Right renal cortex interstitium (tissue), 3 donors: ENCODE results near the gene GJB5. TPM values are rescaled to one million over a fixed set of nuclear protein-coding genes. Genes with fewer than 3 reads are reported as not detected.
"Not testable (repeated sequence)": the region's sequence is repeated elsewhere in the genome, so short reads cannot be mapped to it uniquely, and the experiment has no call there.

Experiments used
- DNase-seq, 3 donors: peaks; one replicate each; pipeline ENCODE4 v3.0.0-alpha.2; 2013; ENCODE audit warnings: low read depth in 3 of 3, low spot score in 2 of 3
- polyA plus RNA-seq, 3 donors: library from polyadenylated mRNA; unstranded; fragments of 120-200 nt; gene quantifications; one replicate each; pipeline ENCODE4 v1.2.1, GENCODE V29; 2013; ENCODE audit not compliant: insufficient read length in 3 of 3

Gene GJB5
- under 1 TPM; 0.24 to 0.38 (median 0.24) TPM for polyA plus RNA-seq

GRCh38 chr1:34754964-34755637 is at the start of gene GJB5:
TSS of gene GJB5 (plus strand) at chr1:34755047. CDS start at chr1:34757331, 2,284 bp downstream.
- no peak for DNase-seq

- no peak for DNase-seq
Measured at GRCh38 chr1:34705077-34705476, 49.8 kb upstream of the GJB5 start.

- no peak for DNase-seq
Measured at GRCh38 chr1:34708106-34708505, 46.7 kb upstream of the GJB5 start.

GRCh38 chr1:34709547-34709946 is 45.3 kb upstream of the GJB5 start:
- DNase-seq, result no peak

DNA sequence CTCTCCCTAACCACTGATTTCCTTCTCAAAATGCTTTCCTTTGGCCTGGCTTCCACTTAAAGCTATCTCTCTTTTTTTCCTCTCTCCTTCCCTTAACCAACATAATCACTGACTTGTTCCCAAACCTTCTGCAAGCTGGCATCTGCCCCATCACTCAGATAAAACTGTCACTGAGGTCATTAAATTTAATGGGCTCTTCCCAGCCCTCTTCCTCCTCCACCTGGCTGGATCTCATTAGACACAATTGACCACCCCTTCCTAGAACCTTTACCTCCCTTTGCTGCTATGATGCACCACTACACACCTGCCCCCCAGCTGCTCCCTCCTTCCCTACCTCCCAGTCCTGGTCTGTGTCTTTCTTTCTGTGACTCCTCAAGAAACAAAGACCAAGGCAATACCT is 44.0 kb upstream of the GJB5 start:
- peak in 1 of 3 donors; percentile 29 for DNase-seq

GRCh38 chr1:34711485-34711884 is 43.4 kb upstream of the GJB5 start:
- DNase-seq, result no peak

- no peak for DNase-seq
Measured at GRCh38 chr1:34712007-34712688, 42.7 kb upstream of the GJB5 start.

DNA sequence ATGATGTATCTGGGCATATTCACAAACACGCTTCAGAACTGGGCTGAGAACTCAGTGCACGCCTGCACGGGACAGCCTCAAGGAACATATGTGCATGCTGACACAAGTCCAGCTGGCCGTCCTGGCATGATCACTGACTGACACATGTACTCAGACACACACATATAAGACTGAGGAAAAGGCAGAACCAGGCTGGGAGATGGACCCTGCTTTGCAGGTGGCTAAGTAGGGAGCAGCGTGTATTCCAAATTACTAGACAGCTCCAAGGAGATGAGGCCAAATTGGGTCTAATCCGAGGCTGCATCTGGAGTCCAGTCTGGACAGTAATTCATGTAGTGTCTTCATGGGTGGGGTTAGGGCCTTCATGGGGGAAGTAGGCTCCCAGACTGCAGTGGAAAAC is 41.4 kb upstream of the GJB5 start:
- no peak for DNase-seq

DNA sequence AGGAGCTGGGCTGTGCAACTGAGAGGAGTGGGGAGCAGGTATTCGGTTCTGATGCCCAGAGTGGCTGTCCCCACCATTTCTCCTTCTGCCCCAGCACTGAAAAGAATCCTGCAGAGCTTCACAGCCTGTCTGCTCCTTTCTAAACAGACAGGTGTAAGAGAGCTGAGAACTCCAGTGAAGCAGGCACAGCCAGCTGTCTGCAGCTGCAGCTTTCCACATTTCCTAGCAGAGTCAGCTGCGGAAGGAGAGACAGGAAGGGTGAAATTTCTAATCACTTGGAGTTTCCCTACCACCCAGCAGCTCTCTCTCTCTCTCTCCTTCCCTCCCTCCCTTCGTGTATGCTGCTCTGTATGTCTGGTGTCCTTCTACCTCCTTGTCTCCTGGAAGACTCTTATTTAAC is 40.5 kb upstream of the GJB5 start:
- no peak for DNase-seq

DNA sequence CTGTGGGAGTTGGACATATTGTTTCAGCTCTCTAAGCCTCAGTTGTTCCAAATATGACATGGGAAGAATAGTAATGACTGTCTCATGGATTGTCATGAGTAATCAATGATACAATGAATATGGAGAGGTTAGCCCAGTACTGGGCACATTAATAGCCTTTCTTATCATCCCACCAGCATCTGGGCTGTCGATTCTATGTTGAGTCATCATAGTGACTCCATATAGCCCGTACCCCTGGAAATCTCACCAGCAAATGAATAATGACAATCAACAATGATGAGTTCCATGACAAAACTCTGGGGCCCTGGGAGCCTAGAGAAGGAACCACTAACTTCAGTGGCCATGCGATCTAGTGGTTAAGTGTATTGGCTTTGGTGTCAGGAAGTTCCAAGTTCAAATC is 39.7 kb upstream of the GJB5 start:
- DNase-seq, result no peak

- DNase-seq, result no peak
Measured at GRCh38 chr1:34721241-34721640, 33.6 kb upstream of the GJB5 start.

DNA sequence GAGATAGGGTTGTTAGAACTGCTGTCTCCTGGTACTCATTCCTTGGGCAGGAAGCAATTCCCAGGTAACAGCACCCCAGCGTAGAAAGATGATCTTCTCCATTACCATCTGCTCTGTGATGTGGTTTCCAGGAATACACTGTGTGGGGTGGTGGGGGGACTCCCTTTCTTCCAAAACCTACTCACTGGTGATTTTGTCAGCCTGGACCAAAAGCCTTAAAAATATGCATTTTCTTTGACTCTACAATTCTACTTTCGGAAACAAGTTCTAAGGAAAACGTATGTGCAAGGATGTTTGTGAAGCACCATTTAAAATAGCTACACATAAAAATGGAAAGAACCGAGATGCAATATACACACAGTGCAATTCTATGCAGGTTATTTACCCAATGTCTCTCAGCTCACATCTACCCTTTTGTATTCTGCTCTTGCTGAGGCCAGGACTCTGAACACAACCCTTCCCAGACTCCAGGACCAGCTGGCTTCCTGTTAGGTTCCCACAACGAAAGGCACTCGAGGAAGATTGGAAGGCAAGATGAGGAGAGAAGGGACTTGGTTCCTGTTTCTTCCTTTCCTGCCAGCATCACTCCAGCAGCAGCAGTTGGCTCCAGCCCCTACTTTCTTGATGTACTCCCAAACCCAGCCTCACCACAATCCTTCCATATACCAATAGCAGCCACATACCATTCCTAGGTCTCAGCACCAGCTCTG is 33.0 kb upstream of the GJB5 start:
- DNase-seq, result no peak

GRCh38 chr1:34726861-34727260 is 28.0 kb upstream of the GJB5 start:
- no peak for DNase-seq

DNA sequence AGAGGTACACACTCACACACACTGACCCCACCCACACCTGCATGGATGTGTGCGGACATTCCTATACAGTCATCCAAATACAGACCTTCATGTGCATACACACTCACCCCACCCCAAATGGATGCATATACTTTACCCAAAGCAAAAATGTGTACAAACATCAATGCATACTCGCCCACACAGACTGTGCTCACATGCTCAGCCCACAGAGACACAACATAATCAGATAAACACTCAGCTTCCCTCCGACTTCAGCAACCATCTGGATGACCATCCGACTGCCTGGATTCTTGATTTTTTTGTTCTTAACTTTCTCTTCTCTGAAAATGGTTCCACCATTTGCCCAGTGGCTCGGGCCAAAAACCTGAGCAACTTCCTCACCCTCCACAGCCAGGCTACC is 24.4 kb upstream of the GJB5 start:
- no peak for DNase-seq

DNA sequence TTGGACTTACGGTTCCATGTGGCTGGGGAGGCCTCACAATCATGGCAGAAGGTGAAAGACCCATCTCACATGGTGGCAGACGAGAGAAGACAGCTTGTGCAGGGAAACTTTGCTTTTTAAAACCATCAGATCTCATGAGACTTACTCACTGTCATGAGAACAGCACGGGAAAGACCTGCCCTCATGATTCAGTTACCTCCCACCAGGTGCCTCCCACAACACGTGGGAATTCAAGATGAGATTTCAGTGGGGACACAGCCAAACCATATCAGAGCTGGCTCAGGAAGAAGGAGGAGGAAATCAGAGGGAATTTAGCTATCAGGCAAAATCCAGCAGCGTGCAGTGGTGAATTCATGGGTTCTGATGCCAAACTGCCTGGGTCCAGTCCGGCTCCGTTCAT is 22.0 kb upstream of the GJB5 start:
- not testable (repeated sequence) for DNase-seq

DNA sequence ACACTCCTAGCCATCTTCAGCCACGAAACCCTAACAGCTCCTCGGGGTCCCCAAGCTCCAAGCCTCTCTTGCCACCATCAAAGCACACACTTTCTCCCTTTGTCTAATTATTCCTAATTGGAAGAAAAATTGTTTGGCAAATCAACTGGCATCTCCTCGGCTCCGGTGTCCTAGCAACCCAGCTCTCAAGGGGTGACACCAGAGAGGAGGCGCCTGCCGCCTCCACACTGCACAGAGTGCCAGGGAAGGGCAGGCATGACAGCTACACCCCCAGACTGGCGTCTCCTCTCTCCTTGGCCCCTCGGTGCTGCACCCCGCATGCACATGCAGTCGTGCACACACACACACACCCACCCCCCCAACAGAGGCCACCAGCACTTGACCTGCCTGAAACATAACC is 18.2 kb upstream of the GJB5 start:
- DNase-seq, result no peak

- DNase-seq, result not testable (repeated sequence)
Measured at GRCh38 chr1:34737236-34737635, 17.6 kb upstream of the GJB5 start.

DNA sequence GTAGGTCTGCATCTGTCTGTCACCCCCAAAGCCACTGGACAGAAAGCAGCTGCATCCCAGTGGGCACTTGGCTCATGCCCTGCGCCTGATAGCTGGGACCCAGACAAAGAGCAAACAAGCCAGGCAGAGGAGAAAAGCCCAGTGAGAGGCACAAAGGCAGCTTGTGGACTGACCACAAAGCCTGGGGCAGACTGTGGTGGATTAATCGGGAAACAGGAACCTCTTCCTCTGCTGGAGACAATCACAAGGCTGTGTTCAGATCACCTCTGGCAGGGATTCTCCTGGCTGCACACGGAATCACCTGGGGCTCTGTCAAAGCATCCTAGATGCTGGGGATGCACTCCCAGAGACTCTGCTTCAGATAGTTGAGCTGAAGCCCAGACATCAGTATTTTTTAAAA is 15.2 kb upstream of the GJB5 start:
- no peak for DNase-seq

- DNase-seq, result no peak
Measured at GRCh38 chr1:34740161-34740868, 14.5 kb upstream of the GJB5 start.

- DNase-seq, result peak; percentile 38 to 51 (median 47)
Measured at GRCh38 chr1:34742667-34743270, 12.1 kb upstream of the GJB5 start.

DNA sequence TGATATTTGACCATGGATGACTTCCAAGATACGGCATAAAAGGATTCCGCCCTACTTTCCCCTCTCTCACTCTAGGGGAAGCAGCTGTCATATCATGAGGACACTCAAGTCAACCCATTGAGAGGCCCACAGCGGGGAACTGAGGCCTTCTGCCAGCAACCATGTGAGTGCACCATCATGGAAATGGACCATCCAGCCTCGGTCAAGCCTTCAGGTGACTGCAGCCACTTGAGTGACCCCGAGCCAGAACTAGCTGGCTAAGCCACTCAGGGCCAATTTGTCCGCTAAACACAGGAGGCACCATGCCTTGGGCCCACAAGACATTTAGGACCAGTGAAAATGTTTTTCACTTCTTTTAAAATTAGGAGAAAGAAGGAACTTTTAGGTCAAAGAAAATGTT is 11.1 kb upstream of the GJB5 start:
- DNase-seq, result no peak
